Stromal cell of bone marrow (primary cell): ENCODE results near the gene PRSS56.

Source experiments
- DNase-seq: peaks from one replicate; pipeline ENCODE4 v3.0.0-alpha.2; 2012; ENCODE audit warnings: low read depth

The PRSS56 gene

GRCh38 chr2:232519581-232520438 lies at the start of gene PRSS56:
Gene PRSS56, plus strand, starts transcription at chr2:232520388. Its CDS starts 211 bp downstream, at chr2:232520599.
- no peak for DNase-seq

- DNase-seq: no peak
These were observed 46.7 kb upstream of the PRSS56 start for GRCh38 chr2:232473467-232473890.

- no peak for DNase-seq
These were observed 44.1 kb upstream of the PRSS56 start for GRCh38 chr2:232476045-232476444.

GRCh38 chr2:232476791-232477190 lies 43.4 kb upstream of the PRSS56 start:
- DNase-seq: no peak

GRCh38 chr2:232477751-232478510 lies 42.3 kb upstream of the PRSS56 start:
- DNase-seq: no peak

GRCh38 chr2:232478571-232479340 lies 41.4 kb upstream of the PRSS56 start:
- DNase-seq: no peak

GRCh38 chr2:232479341-232480200 lies 40.6 kb upstream of the PRSS56 start:
- DNase-seq: no peak

GRCh38 chr2:232480201-232481190 lies 39.7 kb upstream of the PRSS56 start:
- no peak for DNase-seq

- DNase-seq: no peak
These were observed 38.7 kb upstream of the PRSS56 start for GRCh38 chr2:232481322-232482140.

- DNase-seq: no peak
These were observed 37.6 kb upstream of the PRSS56 start for GRCh38 chr2:232482301-232483238.

- DNase-seq: no peak
These were observed 36.8 kb upstream of the PRSS56 start for GRCh38 chr2:232483311-232483922.

GRCh38 chr2:232483923-232484627 lies 36.1 kb upstream of the PRSS56 start:
- DNase-seq: no peak

- DNase-seq: no peak
These were observed 35.4 kb upstream of the PRSS56 start for GRCh38 chr2:232484628-232485347.

GRCh38 chr2:232485348-232485756 lies 34.8 kb upstream of the PRSS56 start:
- DNase-seq: no peak

- no peak for DNase-seq
These were observed 34.2 kb upstream of the PRSS56 start for GRCh38 chr2:232485757-232486557.
